AG04449 (cell line): ENCODE measurements around the gene RAPGEF2.

Experiments used
- CTCF ChIA-PET: fragments of 350-600 bp; formaldehyde crosslinking; extraction: SDS; loops from one replicate; lab custom pipeline; 2021; ENCODE audit warnings: antibody characterized with exemption; lab: Yijun Ruan, JAX
- POLR2A ChIA-PET: fragments of 400-600, 350-600 bp; formaldehyde crosslinking; extraction: SDS; loops from one replicate; lab custom pipeline; 2020; ENCODE audit warnings: antibody characterized with exemption, inconsistent platforms; lab: Yijun Ruan, JAX
- DNase-seq: peaks from one replicate; pipeline ENCODE4 v3.0.0-alpha.2; 2010; ENCODE audit warnings: low read depth, low spot score
- H3K4me3 ChIP-seq: 2 replicates; pipeline ENCODE4 v1.5.1; 2011; ENCODE audit warnings: low read depth, mild to moderate bottlenecking, control low read depth, low read length
- TF ChIP-seq, protein P1 (sequence below): IDR thresholded peaks from one replicate; pipeline ENCODE4 v1.5.1; 2011; ENCODE audit warnings: mild to moderate bottlenecking, moderate library complexity, low read length, control low read depth, inconsistent platforms; ENCODE audit not compliant: insufficient read depth; ENCODE audit errors: missing control alignments

Gene RAPGEF2

DNA sequence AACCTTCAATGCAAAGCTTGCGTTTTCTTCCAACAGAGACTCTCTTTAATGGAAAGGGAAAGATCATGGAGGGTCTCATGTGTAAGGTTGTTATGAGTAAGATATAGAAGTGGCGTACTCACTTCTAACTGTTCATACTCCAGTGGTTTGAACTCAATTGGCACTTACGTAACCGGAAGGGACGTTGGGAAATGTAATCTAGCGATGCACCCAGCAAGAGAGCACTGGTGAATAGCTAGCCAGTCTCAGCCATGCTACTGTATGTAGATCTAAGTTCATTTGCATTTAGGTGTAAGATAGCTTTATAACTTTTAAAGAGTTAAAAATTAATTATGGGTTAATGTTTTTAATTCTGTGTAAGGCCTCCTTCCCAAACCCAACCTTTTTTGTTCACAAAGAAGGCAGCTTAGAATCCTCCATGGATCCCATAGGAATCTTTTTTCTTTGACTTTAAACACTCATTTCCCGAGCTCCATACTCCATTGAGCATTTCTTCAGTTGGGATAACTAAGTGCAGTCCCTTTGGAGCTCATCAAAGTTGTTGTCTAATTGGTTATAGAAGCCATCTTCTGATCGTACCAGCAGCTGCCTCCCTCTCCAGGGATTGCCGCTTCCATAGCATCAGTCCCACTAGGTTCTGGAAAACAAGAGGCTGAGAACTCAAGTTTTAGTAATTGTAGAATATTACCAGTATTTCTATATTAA is 191.1 kb downstream of the RAPGEF2 start:
- CTCF ChIA-PET: interaction anchor here (1.2 to 1.5 kb wide), 2 partner anchors 9 to 149 kb away, joined by 4 to 5 read pairs; no protein-coding TSS in a partner anchor
- POLR2A ChIA-PET: no interaction called here
- H3K4me3 ChIP-seq: no peak overlapping the region
- no peak for DNase-seq
- TF ChIP-seq, protein P1, sequence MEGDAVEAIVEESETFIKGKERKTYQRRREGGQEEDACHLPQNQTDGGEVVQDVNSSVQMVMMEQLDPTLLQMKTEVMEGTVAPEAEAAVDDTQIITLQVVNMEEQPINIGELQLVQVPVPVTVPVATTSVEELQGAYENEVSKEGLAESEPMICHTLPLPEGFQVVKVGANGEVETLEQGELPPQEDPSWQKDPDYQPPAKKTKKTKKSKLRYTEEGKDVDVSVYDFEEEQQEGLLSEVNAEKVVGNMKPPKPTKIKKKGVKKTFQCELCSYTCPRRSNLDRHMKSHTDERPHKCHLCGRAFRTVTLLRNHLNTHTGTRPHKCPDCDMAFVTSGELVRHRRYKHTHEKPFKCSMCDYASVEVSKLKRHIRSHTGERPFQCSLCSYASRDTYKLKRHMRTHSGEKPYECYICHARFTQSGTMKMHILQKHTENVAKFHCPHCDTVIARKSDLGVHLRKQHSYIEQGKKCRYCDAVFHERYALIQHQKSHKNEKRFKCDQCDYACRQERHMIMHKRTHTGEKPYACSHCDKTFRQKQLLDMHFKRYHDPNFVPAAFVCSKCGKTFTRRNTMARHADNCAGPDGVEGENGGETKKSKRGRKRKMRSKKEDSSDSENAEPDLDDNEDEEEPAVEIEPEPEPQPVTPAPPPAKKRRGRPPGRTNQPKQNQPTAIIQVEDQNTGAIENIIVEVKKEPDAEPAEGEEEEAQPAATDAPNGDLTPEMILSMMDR: no peak

DNA sequence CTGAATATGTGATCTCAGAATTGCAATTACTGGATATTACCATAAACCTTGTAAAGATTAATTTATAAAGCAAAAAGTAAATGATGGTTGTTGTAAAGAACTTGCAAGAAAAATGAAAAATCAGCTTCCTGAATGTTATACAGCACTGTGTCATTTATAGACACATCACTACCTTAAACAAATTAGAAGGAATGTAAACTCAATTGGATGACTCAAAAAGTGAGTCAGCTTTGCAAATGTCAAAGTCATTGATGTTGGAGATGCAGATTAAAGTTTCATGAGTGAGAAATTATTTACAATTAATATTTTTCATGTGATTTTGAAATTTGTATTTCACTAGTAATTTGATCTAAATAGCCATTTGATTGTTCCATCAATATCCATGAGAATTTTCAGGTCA is 193.2 kb downstream of the RAPGEF2 start:
- no peak for DNase-seq
- ChIA-PET POLR2A (no interaction called here), CTCF (interaction anchor here (1.0 to 2.3 kb wide), 2 partner anchors 10 to 88 kb away, joined by 4 to 13 read pairs; no protein-coding TSS in a partner anchor)
- H3K4me3 ChIP-seq: no peak overlapping the region
- TF ChIP-seq, protein P1: no peak

DNA sequence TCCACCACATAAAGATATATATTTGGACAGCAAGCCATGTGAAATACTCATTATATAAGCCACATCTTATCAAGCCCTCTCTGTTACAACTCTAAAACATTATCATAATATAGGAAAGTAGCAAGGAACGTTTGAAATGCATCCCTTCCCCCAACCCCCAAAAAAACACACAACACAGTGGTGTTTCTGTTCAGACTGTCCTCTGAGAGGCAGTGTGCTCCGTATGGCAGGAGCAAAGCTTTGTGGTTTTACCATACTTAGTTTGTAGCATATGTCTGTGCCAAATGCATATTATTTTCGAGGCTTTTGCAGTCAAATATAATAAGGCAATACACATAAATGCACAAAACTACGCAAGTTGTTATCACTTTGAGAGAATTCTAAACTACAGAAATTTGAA is 194.2 kb downstream of the RAPGEF2 start:
- DNase-seq: no peak
- POLR2A ChIA-PET: no interaction called here
- CTCF ChIA-PET: interaction anchor here (1.0 to 2.3 kb wide), 3 partner anchors 11 to 87 kb away, joined by 4 to 13 read pairs (median 5); no protein-coding TSS in a partner anchor

DNA sequence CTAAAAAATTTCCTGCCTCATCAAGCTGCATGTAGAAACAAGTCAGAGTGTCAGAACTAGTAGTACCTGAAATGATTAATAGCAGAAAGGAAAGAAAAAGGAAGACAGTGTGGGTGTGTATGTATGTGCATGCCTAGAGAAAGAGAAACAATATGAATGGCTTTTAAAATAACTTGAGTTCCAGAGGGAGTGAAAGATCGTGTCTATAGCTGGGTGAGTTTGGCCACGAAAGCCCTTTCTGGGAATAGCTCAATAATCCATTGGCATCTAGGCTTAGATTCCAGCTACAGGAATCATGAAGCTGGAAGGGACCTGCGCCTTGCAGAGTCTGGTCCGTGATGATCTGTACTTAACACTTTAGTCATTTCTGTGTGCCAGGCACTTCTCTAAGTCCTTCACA is 195.6 kb downstream of the RAPGEF2 start:
- ChIA-PET POLR2A (no interaction called here), CTCF (interaction anchor here (0.6 to 1.2 kb wide), 4 partner anchors 10 to 88 kb away, joined by 3 to 4 read pairs (median 3); no protein-coding TSS in a partner anchor)
- TF ChIP-seq, protein P1: no peak
- DNase-seq: peak; percentile 67
- H3K4me3 ChIP-seq: no peak overlapping the region

More for the DNA sequence above, 194.2 kb downstream of the RAPGEF2 start:
- H3K4me3 ChIP-seq: no peak overlapping the region
- TF ChIP-seq, protein P1: no peak

DNA sequence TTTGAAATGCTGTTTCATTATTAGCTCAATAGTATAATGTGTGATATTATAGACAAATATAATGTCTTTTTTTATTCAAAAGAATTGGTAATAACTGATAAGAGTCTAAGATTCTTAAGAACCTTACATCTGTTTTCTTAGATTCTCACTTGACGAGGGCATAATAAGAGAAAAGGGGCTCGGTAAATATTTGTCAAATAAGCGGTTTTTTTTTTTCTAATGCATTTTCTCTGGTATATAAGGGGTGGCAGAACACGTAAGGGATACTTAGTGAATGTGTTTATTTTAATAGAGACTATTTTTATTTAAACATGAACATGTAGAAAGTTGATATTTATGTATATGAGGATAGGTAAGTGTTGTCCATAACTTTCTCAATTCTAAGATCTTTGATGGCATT is 200.6 kb downstream of the RAPGEF2 start:
- TF ChIP-seq, protein P1: no peak

DNA sequence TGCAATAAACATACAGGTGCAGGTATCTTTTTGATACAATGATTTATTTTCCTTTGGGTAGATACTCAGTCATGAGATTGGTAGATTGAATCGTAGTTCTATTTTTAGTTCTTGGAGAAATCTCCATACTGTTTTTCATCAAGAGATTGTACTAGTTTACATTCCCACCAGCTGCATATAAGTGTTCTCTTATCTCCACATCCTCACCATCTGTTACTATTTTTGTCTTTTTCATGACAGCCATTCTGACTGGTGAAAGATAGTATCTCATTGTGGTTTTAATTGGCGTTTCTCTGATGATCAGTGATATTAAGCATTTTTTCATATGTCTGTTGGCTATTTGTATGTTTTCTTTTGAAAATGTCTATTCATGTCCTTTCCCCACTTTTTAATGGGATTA is 202.2 kb downstream of the RAPGEF2 start:
- no peak for DNase-seq
- TF ChIP-seq, protein P1: no peak
- no peak overlapping the region for H3K4me3 ChIP-seq
- ChIA-PET CTCF (no interaction called here), POLR2A (no interaction called here)

More for the DNA sequence above, 200.6 kb downstream of the RAPGEF2 start:
- POLR2A ChIA-PET: no interaction called here
- CTCF ChIA-PET: no interaction called here
- H3K4me3 ChIP-seq: no peak overlapping the region
- DNase-seq: no peak
